Fibroblast of gingiva (primary cell): ENCODE results near the gene DDX49.

ENCODE experiments used
- DNase-seq: peaks from one replicate; pipeline ENCODE4 v3.0.0-alpha.2; 2011; ENCODE audit warnings: low read depth

The DDX49 gene

DNA sequence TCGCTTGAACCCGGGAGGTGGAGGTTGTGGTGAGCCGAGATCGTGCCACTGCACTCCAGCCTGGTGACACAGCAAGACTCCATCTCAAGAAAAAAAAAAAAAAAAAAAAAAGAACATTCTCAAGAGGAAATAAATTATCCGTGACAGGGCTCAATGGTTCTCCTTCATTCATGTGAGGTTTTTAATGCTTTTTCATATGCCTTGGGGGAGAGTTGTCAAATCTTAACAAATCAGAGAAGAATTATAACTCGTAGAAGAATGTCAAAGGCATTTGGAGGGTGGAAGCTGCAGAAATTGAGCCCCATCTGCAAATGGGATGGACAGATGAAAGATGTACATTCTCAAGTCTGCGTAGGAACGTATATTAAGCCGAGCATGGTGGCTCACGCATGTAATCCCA is 56.4 kb downstream of the DDX49 start:
- DNase-seq: no peak
